ENCODE data around the gene HTRA2.

HTRA2 gene

GRCh38 chr2:74501335-74502071 is 28.2 kb upstream of the HTRA2 start:
- no peak for DNase-seq

- no peak for DNase-seq
Measured at GRCh38 chr2:74502147-74502719, 27.5 kb upstream of the HTRA2 start.

GRCh38 chr2:74502720-74503505 is 26.8 kb upstream of the HTRA2 start:
- peak; percentile 77 for DNase-seq

- DNase-seq: no peak
Measured at GRCh38 chr2:74503506-74504475, 25.9 kb upstream of the HTRA2 start.

GRCh38 chr2:74504591-74504990 is 25.1 kb upstream of the HTRA2 start:
- no peak for DNase-seq

- no peak for DNase-seq
Measured at GRCh38 chr2:74505448-74506246, 24.1 kb upstream of the HTRA2 start.

- DNase-seq: peak; percentile 99
Measured at GRCh38 chr2:74507145-74507925, 22.4 kb upstream of the HTRA2 start, which contains the start of gene PCGF1. PCGF1 (minus strand) TSS chr2:74507695; CDS start chr2:74507668, 27 bp downstream.

- DNase-seq: peak; percentile 94
Measured at GRCh38 chr2:74507926-74508520, 21.7 kb upstream of the HTRA2 start.

GRCh38 chr2:74510272-74510671 is 19.5 kb upstream of the HTRA2 start:
- no peak for DNase-seq

GRCh38 chr2:74511104-74511989 is 18.4 kb upstream of the HTRA2 start:
- DNase-seq: peak; percentile 47

GRCh38 chr2:74512744-74513604 is 16.8 kb upstream of the HTRA2 start:
- no peak for DNase-seq

GRCh38 chr2:74513605-74514367 is 15.9 kb upstream of the HTRA2 start:
- no peak for DNase-seq

GRCh38 chr2:74514368-74515270 is 15.1 kb upstream of the HTRA2 start, which contains the start of gene TLX2:
TLX2 (plus strand) TSS chr2:74514450; CDS start chr2:74514807, 357 bp downstream.
- DNase-seq: no peak

- DNase-seq: no peak
Measured at GRCh38 chr2:74515271-74515980, 14.3 kb upstream of the HTRA2 start.

GRCh38 chr2:74515981-74516633 is 13.6 kb upstream of the HTRA2 start:
- peak; percentile 67 for DNase-seq
